ENCODE data around the gene DAPK1. TPM values are rescaled to one million over a fixed set of nuclear protein-coding genes. Genes with fewer than 3 reads are reported as not detected.

DAPK1 gene
- polyA plus RNA-seq, 1 donor from 2014 or later: 45.0 TPM

- Histone ChIP-seq H3K27me3 (ENCODE audit: insufficient read depth, low read depth, low read length) (no peaks in the 10 kb centered on the region), H4K20me1 (ENCODE audit: insufficient read depth) (no peaks in the 10 kb centered on the region), H3F3A (ENCODE audit: insufficient read depth, low read length, poor library complexity, severe bottlenecking) (no peaks in the 10 kb centered on the region), H3K4me2 (ENCODE audit: low read length) (no peak overlapping the region), H3K9me2 (ENCODE audit: insufficient read depth, low read length) (no peaks in the 10 kb centered on the region), H3K4me3 (ENCODE audit: low read length) (no peak overlapping the region), H3K36me3 (ENCODE audit: insufficient read depth, low read length) (no peaks in the 10 kb centered on the region), H3K9me3 (ENCODE audit: low read length) (no peaks in the 10 kb centered on the region), H3K27ac (ENCODE audit: low read length) (no peak overlapping the region), H2AFZ (ENCODE audit: low read depth, low read length) (no peak overlapping the region), H3K9ac (ENCODE audit: low read length) (no peak overlapping the region), H3K79me2 (replicated peaks; ENCODE audit: insufficient read depth, low read length) (peaks cover 9% of the 10 kb centered on the region)
- TF ChIP-seq CTCF (IDR thresholded peaks at IDR 0.05; ENCODE audit: poor library complexity, severe bottlenecking) (no peak), REST (IDR thresholded peaks at IDR 0.05; ENCODE audit: borderline replicate concordance) (no peak), MXI1 (conservative IDR thresholded peaks at IDR 0.05; ENCODE audit: poor library complexity, severe bottlenecking) (no peak), TAF1 (IDR thresholded peaks at IDR 0.05; ENCODE audit: low read depth) (no peak), EP300 (conservative IDR thresholded peaks at IDR 0.05; ENCODE audit: poor library complexity, severe bottlenecking) (no peak), SMC3 (conservative IDR thresholded peaks at IDR 0.05; ENCODE audit: poor library complexity) (no peak), EZH2 (IDR thresholded peaks at IDR 0.05; ENCODE audit: borderline replicate concordance, insufficient read depth, low read length, poor library complexity, severe bottlenecking) (no peak), POLR2AphosphoS5 (IDR thresholded peaks at IDR 0.05) (no peak), RAD21 (conservative IDR thresholded peaks at IDR 0.05) (no peak)
Observed at GRCh38 chr9:87581513-87581912, 83.8 kb downstream of the DAPK1 start.

GRCh38 chr9:87581949-87582637 lies 84.4 kb downstream of the DAPK1 start:
- Histone ChIP-seq H2AFZ (ENCODE audit: low read depth, low read length) (no peak overlapping the region), H4K20me1 (ENCODE audit: insufficient read depth) (no peaks in the 10 kb centered on the region), H3K36me3 (ENCODE audit: insufficient read depth, low read length) (no peaks in the 10 kb centered on the region), H3F3A (ENCODE audit: insufficient read depth, low read length, poor library complexity, severe bottlenecking) (no peaks in the 10 kb centered on the region), H3K4me2 (ENCODE audit: low read length) (no peak overlapping the region), H3K79me2 (replicated peaks; ENCODE audit: insufficient read depth, low read length) (peaks cover 9% of the 10 kb centered on the region), H3K4me3 (ENCODE audit: low read length) (no peak overlapping the region), H3K9me3 (ENCODE audit: low read length) (no peaks in the 10 kb centered on the region), H3K9me2 (ENCODE audit: insufficient read depth, low read length) (no peaks in the 10 kb centered on the region), H3K27me3 (ENCODE audit: insufficient read depth, low read depth, low read length) (no peaks in the 10 kb centered on the region), H3K27ac (ENCODE audit: low read length) (no peak overlapping the region), H3K9ac (ENCODE audit: low read length) (no peak overlapping the region)
- TF ChIP-seq EP300 (conservative IDR thresholded peaks at IDR 0.05; ENCODE audit: poor library complexity, severe bottlenecking) (no peak), CTCF (IDR thresholded peaks at IDR 0.05; ENCODE audit: poor library complexity, severe bottlenecking) (no peak), EZH2 (IDR thresholded peaks at IDR 0.05; ENCODE audit: borderline replicate concordance, insufficient read depth, low read length, poor library complexity, severe bottlenecking) (no peak), MXI1 (conservative IDR thresholded peaks at IDR 0.05; ENCODE audit: poor library complexity, severe bottlenecking) (no peak), TAF1 (IDR thresholded peaks at IDR 0.05; ENCODE audit: low read depth) (no peak), SMC3 (conservative IDR thresholded peaks at IDR 0.05; ENCODE audit: poor library complexity) (no peak), REST (IDR thresholded peaks at IDR 0.05; ENCODE audit: borderline replicate concordance) (no peak), RAD21 (conservative IDR thresholded peaks at IDR 0.05) (no peak), POLR2AphosphoS5 (IDR thresholded peaks at IDR 0.05) (no peak)
